NCI-H2227 (cell line): ENCODE measurements around the gene LAMC3.

ENCODE experiments used
- DNase-seq: peaks from one replicate; lab custom pipeline; 2025; ENCODE audit not compliant: unreplicated experiment; lab: John Stamatoyannopoulos, UW

LAMC3 gene

GRCh38 chr9:131008909-131009618, at the start of gene LAMC3:
Gene LAMC3 (plus strand): TSS chr9:131009174. CDS start chr9:131009215, 41 bp downstream.
- peak; percentile 69 for DNase-seq

DNA sequence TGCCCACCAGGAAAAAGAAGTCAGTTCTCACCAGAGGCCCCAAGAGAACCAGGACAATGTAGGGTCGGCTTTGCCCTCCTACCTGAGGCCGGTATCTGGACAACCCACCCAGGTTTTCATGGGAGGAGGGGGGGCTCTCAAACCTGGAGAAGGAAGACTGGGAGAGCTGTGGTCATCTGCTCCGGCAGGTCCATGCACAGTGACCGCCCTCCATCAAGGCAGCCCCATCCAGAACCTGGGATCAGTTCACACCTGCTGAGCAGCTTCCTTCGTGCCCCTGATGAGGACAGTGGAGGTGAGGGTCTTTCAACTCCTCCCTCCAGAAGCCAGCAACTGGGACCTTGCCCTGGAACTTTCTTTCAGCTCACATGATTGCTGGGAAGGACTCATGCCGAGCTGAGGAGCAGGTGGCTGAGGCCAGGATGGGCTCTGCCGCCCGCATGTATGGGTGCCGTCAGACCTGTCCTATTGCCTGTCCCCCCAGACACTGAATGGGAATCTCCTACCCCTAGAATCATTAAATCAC, 49.1 kb upstream of the LAMC3 start:
- DNase-seq, result no peak

DNA sequence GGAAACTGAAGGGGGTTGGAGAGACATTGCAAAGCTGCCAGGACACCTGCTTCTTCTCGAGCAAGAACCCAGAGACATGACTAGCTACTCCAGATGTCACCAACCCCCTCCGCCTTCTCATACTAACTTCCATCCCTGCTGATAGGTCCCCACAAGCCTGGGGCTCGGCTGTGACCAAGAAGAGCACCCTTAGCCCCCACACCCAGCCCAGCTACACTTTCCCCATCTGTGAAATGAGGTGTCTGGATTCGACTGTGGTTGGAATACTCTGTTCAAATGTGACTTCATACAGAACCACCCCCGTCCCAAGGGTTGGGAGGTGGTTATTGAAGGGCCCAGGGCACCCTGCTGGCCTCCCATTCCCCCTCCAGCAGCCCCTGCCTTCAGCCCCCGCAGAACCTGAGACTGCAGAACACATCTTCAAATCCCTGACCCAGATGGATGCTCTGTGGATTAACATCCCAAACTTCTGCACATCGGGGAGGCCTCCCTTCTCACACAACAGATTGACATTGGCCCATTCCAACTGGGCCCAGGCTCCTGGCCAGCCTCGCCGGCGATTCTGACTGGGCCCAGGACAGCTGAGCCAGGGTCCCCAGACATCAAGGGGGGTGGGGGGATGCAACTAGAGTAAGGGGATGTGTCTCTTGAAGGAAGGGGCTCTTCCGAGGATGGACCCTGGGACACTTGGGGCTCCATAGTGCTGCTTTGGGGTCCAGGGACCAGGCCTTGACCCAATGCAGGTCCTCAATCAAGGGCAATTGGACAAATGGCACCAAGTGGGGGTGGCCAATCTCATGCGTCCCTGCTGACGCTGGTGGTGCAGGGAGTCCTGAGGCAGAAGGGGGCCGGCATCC, 48.2 kb upstream of the LAMC3 start:
- no peak for DNase-seq

DNA sequence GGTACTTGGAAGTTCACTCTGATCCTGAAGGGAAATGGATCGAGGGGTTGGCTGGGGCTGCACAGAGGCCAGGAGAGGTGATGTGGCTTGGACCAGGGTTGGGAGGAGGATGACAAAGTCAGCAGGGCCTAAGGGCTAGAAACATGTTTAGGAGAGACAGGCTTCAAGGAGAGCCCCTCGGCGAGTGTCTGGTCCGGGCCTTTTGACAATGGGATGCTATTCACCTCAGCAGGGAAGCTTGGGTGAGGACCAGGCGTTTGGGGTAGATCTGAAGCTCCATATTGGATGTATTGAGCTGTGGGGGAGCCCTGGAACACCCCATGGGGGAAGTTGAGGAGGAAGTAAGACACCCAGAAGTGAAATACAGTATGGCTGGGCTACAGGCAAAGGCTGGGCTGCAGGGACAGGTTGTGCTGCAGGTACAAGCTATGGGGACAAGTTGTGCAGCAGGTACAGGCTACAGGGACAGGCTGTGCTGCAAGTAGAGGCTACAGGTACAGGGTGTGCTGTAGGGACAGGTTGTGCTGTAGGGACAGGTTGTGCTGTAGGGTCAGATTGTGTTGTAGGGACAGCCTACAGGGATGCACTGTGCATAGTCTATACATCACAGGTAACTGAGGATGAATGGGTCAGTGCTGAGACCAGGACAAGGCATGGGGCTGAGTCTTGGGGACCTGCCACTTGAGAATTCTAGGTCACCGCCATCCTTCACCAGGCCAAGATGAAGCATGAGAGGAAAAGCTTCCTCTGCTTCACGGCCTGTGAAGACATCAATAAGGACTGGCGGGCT, 47.3 kb upstream of the LAMC3 start:
- DNase-seq, result no peak

DNA sequence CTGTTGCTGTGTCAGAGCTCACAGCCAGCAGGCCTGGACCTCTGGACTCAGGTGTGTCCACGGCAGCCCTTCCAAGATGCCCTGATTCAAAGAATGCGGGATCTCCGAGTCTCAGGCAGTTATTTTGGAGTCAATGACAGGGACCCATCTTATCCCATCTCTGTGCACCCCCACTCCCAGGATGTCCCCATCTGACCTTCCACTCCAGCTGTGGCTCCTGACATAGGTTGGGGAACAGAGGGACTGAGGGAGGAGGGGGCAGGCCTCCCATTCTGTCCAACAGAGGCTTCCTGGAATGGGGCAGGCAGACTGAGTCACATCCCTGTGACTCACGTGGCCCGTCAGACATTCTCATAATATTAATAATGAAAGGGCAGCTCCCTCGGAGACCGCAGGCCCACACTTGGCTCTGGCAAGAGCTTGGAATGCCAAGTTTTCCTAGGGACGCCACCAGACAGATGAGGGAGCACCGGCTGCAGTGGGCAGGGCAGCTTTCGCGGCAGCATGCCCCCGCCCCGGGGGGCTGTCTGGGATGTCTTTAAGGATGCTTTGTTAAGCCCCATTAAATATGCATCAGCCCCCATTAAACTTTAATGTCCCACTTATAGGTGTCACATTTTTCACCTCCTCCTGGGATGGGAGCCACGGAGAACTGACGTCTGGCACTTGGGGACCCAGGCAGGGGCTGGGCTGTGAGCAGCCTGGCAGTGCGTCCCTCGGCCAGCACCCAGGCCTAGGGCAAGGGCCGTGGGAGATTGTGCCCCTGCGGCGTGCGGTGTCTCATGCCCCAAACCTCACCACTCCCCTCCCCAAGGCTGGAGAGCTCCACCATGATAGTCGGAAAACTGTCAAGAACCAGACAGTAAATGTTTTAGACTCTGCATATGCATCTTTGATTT, 46.3 kb upstream of the LAMC3 start:
- no peak for DNase-seq

DNA sequence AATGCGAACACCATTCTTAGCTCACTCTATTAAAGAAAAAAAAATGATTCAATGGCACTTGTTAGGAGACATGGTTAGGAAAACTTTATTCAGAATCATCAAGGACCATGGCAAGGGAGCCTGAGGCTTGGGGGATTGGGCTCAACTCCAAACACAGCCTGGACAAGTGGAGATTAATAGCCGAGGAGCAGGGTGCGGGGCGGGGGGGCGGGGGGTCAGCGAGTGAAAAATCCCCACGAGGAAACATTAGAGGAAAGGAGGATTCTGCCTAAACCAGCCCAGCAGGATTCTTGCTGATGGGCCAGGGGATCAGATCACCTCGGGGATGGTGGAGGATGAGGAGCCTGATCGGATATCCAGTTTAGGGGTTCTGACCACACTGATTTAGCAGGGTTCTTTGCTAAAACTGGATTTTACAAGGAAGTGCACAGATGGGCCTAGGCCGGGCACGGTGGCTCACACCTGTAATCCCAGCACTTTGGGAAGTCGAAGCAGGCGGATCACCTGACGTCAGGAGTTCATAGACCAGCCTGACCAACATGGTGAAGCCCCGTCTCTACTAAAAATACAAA, 45.6 kb upstream of the LAMC3 start:
- no peak for DNase-seq

DNA sequence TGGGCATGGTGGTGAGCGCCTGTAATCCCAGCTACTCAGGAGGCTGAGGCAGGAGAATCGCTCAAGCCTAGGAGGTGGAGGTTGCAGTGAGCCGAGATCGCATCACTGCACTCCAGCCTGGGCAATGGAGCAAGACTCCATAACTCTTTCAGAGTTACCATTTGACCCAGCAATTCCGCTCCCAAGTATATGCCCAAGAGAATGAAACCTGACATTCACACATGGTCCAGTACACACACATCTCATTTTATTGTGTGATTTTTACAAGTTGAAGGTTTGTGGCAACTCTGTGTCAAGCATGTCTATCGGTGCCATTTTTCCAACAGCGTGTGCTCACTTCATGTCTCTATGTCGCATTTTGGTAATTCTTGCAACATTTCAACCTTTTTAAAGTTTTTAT, 45.1 kb upstream of the LAMC3 start:
- DNase-seq, result no peak

GRCh38 chr9:130965680-130966079, 43.3 kb upstream of the LAMC3 start:
- no peak for DNase-seq

GRCh38 chr9:130970052-130970451, 38.9 kb upstream of the LAMC3 start:
- no peak for DNase-seq

- DNase-seq, result no peak
Observed at GRCh38 chr9:130970855-130971254, 38.1 kb upstream of the LAMC3 start.

DNA sequence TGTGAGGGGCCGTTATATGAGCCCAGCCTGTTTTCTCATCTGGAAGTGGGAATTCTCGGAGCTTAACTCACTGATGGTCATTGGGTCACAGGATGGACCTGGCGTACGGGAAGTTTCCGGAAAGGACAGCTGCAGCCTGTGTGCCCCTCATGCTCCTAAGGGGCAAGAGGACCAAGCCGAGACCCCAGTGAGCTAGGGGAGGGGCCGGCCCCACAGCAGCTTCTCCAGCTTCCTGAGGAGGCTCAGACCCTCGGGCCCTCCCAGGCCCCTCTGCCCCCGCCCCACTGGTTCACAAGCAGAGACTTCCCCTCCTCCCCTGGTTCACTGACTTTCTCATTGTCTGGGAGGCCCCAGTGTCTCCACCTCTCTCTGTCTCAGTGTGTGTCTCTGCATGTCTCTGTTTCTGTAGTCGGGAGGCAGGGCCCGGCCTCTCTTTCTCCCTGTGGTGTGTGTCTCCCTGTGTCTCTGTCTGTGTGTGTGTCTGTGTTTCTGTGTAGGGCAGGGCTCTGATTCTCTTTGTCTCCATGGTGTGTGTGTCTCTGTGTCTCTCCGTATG, 37.6 kb upstream of the LAMC3 start:
- no peak for DNase-seq

DNA sequence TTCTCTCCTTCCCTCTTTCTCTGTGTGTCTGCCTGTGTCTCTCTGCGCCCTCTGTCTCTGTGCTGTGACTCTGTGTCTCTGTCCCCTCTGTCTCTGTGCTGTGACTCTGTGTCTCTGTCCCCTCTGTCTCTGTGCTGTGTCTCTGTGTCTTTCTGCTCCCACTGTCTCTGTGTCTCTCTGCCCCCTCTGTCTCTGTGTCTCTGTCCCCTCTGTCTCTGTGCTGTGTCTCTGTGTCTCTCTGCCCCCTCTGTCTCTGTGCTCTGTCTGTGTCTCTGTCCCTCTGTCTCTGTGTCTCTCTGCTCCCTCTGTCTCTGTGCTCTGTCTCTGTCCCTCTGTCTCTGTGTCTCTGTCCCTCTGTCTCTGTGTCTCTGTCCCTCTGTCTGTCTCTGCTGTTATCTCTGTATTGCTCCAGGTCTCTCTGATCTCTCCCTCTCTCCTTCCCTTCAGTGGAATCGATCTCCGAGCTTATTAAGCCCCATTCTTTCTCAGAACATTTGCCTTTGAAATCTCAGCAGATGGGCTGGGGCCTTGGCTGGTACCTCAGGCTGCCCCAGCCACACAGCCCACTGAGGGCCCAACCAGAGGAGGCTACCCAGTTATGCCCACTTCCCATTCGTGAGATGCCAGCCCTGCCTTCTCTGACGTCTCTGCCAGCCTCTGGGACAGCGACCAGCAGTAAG, 36.6 kb upstream of the LAMC3 start:
- no peak for DNase-seq

DNA sequence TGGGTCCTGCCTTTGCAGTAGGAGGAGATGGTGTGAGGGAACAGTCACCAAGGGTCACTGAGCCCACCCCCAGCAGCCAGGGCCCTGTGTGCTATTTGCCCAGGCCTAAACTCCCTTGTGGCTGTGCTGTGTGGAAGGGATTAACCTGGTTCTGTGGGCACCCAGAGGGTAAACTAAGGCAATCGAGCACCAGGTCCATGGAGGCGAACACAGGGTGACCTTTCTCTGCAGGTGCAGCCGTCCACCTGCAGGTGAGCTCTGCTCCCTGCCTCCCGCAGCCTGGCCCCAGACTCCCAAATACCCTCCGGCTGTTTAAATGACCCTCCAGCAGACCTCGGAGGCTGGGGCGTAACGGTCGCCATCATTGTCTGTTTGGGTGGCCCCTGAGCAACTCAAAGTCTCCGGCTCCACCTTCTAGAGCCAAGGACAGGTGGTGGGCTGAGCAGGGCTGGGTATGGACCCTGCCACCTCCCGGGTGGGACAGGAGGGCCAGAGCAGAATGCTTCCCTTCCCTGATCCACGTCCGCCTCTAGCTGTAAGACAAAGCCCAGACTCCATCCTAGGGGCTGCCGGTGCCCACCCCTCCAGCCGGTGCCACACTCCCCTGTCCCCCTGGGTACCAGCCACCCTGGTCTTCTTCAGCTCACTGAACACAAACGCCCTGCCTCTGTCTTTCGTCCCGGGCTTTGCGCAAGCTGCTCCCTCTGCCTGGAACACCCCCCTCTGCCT, 35.9 kb upstream of the LAMC3 start:
- no peak for DNase-seq

DNA sequence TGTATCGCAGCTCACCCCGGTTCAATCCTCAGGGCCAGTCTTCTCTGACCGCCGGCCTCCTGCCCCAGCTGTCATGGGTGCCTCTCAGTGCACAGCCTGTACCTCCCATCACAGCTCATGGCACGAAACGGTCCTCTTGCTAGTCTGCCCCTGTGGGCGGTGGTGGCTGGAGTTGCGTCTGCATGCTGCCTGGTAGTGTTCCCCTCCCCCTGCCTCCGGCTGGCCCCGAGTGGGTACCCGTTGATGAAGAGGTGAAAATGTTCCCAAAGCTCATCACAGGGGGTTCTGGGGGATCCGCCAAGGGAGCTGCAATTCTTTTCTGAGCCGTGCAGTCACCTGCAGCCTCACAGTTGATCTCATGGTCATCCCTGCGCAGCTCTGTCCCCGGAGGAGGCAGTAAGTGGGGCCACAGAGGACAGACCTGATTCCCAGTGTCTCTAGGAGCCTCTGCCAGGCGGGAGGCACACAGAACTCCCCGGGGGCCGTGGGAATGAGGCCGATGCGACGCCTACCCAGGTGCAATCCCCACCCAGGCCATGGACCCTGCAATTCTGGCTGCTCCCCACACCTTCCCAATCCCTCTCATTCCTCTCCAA, 35.2 kb upstream of the LAMC3 start:
- no peak for DNase-seq

DNA sequence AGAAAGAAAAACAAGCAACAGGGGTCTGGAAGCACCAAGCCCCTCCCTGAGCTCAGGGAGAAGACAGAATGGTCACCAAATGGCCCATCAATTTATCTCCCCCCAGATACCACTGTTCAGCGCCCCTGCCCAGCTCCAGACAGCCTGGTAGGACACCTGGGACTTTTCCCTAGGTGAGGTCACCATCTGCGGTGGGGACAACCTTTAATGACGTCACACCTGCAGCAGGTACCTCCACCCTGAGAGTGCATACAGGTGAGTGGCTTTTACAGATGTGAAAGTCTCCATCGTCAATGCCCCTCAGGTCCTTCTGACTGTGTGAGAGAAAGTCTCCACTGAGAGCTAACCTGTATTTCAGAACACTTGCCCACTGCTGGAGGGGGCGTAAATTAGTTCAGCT, 34.3 kb upstream of the LAMC3 start:
- DNase-seq, result no peak

GRCh38 chr9:130975156-130975555, 33.8 kb upstream of the LAMC3 start:
- DNase-seq, result no peak

DNA sequence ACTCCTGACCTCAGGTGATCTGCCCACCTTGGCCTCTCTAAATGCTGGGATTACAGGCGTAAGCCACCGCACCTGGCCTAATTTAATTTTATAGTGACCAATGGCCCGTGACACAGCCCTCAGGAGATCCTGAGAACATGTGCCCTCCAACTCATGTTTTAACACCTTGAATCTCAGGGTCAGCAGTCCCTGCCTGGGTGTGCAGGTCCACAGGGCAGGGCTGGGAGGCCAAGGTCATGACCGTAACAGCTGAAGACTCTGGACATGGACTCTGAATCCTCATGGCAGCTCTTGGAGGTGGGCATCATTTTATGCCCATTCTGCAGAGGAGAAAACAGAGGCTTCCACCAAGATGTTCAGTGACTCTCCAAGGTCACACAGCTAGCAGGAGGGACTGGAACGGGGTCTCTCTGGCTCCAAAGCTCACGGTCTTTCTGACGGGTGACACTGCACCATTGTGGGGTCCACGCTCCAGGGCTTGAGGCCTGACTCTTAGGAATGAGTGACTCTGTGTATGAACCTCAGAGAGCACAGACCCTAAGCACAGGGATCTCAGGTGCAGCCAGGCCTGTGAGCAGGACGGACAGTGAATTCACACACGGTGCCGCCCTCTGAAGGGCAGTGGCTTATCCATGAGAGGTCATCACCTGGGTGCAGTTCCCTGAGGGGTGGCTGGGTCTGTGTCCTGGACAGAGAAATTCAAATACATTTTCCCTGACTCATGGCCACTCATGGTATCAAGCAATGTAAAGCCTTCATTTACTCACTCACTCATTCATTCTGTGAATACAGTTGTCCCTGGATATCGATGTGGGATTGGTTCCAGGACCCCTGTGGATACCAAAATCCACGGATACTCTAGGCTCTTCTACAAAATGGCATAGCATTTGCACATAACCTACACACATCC, 32.8 kb upstream of the LAMC3 start:
- DNase-seq, result no peak
